HG03460 (cell line): ENCODE measurements around the gene AGAP3.
"Not testable (repeated sequence)": the region's sequence is repeated elsewhere in the genome, so short reads cannot be mapped to it uniquely, and the experiment has no call there.

Experiments
- ATAC-seq: cut with Tn5 transposase; IDR thresholded peaks from one replicate; pipeline ENCODE4 v1.9.1; 2021; ENCODE audit not compliant: unreplicated experiment

Gene AGAP3

GRCh38 chr7:151085691-151086620 lies at the start of gene AGAP3:
TSS of gene AGAP3 (plus strand) at chr7:151086475. CDS start at chr7:151086742, 267 bp downstream.
- ATAC-seq = peak; percentile 37

GRCh38 chr7:151038951-151039849 lies 47.1 kb upstream of the AGAP3 start:
- no peak for ATAC-seq

- ATAC-seq = no peak
Measured at GRCh38 chr7:151039850-151040548, 46.3 kb upstream of the AGAP3 start.

- no peak for ATAC-seq
Measured at GRCh38 chr7:151040616-151041375, 45.5 kb upstream of the AGAP3 start.

- not testable (repeated sequence) for ATAC-seq
Measured at GRCh38 chr7:151043449-151043848, 42.8 kb upstream of the AGAP3 start.

- no peak for ATAC-seq
Measured at GRCh38 chr7:151043959-151044358, 42.3 kb upstream of the AGAP3 start.

GRCh38 chr7:151045262-151045661 lies 41.0 kb upstream of the AGAP3 start:
- ATAC-seq = no peak

GRCh38 chr7:151045967-151046366 lies 40.3 kb upstream of the AGAP3 start:
- no peak for ATAC-seq

- ATAC-seq = no peak
Measured at GRCh38 chr7:151046603-151047573, 39.4 kb upstream of the AGAP3 start.

- ATAC-seq = no peak
Measured at GRCh38 chr7:151047976-151048815, 38.1 kb upstream of the AGAP3 start, which contains the start of gene ASIC3. TSS of gene ASIC3 (plus strand) at chr7:151048531. CDS start at chr7:151048886, 355 bp downstream.

GRCh38 chr7:151048911-151049463 lies 37.3 kb upstream of the AGAP3 start:
- no peak for ATAC-seq

- ATAC-seq = no peak
Measured at GRCh38 chr7:151051108-151051507, 35.2 kb upstream of the AGAP3 start.

- ATAC-seq = no peak
Measured at GRCh38 chr7:151053096-151053495, 33.2 kb upstream of the AGAP3 start.

- ATAC-seq = no peak
Measured at GRCh38 chr7:151053751-151054150, 32.5 kb upstream of the AGAP3 start.

- no peak for ATAC-seq
Measured at GRCh38 chr7:151056283-151056665, 30.0 kb upstream of the AGAP3 start.

GRCh38 chr7:151056666-151057505 lies 29.4 kb upstream of the AGAP3 start:
- ATAC-seq = no peak

GRCh38 chr7:151057506-151057988 lies 28.7 kb upstream of the AGAP3 start, which contains the start of gene CDK5:
TSS of gene CDK5 (minus strand) at chr7:151057897. CDS start at chr7:151057848, 49 bp downstream.
- ATAC-seq = peak; percentile 1
